ENCODE results near the gene TRAPPC5. TPM values are rescaled to one million over a fixed set of nuclear protein-coding genes. Genes with fewer than 3 reads are reported as not detected.

TRAPPC5 gene
- total RNA-seq, 1 donor from 2014 or later, result 108 TPM

- H3K4me3 Mint-ChIP-seq (ENCODE audit: unreplicated experiment), result no peak overlapping the region
- no peaks in the 10 kb centered on the region for H3K9me3 Mint-ChIP-seq (ENCODE audit: unreplicated experiment)
- H3K4me1 Mint-ChIP-seq (ENCODE audit: unreplicated experiment), result peaks cover 6% of the 10 kb centered on the region
- DNase-seq (ENCODE audit: extremely low spot score, unreplicated experiment), result no peak
- H3K36me3 Mint-ChIP-seq (ENCODE audit: unreplicated experiment), result peaks cover 4% of the 10 kb centered on the region
- peaks cover 15% of the 10 kb centered on the region for H3K27me3 Mint-ChIP-seq (ENCODE audit: unreplicated experiment)
- no peak for TF ChIP-seq CTCF (IDR thresholded peaks at IDR 0.05)
- no peak overlapping the region for H3K27ac Mint-ChIP-seq (ENCODE audit: unreplicated experiment)
Measured at GRCh38 chr19:7677669-7678311, 2.8 kb upstream of the TRAPPC5 start.

GRCh38 chr19:7678971-7679751 lies 1.5 kb upstream of the TRAPPC5 start:
- H3K4me1 Mint-ChIP-seq (ENCODE audit: unreplicated experiment), result peaks cover 6% of the 10 kb centered on the region
- H3K9me3 Mint-ChIP-seq (ENCODE audit: unreplicated experiment), result no peaks in the 10 kb centered on the region
- H3K36me3 Mint-ChIP-seq (ENCODE audit: unreplicated experiment), result peaks cover 8% of the 10 kb centered on the region
- H3K4me3 Mint-ChIP-seq (ENCODE audit: unreplicated experiment), result no peak overlapping the region
- TF ChIP-seq CTCF (IDR thresholded peaks at IDR 0.05), result no peak
- H3K27me3 Mint-ChIP-seq (ENCODE audit: unreplicated experiment), result peaks cover 15% of the 10 kb centered on the region
- H3K27ac Mint-ChIP-seq (ENCODE audit: unreplicated experiment), result no peak overlapping the region
- DNase-seq (ENCODE audit: extremely low spot score, unreplicated experiment), result no peak

GRCh38 chr19:7679771-7680605 lies 645 bp upstream of the TRAPPC5 start:
- H3K27me3 Mint-ChIP-seq (ENCODE audit: unreplicated experiment), result peaks cover 15% of the 10 kb centered on the region

GRCh38 chr19:7681340-7682174 lies 924 bp downstream of the TRAPPC5 start:
- Mint-ChIP-seq H3K4me1 (ENCODE audit: unreplicated experiment) (peaks cover 6% of the 10 kb centered on the region), H3K36me3 (ENCODE audit: unreplicated experiment) (peaks cover 11% of the 10 kb centered on the region), H3K4me3 (ENCODE audit: unreplicated experiment) (peak overlapping the region; percentile 86), H3K27ac (ENCODE audit: unreplicated experiment) (peak overlapping the region; percentile 71), H3K9me3 (ENCODE audit: unreplicated experiment) (no peaks in the 10 kb centered on the region), H3K27me3 (ENCODE audit: unreplicated experiment) (peaks cover 12% of the 10 kb centered on the region)
- DNase-seq (ENCODE audit: extremely low spot score, unreplicated experiment), result no peak
- peak; percentile 51 for TF ChIP-seq CTCF (IDR thresholded peaks at IDR 0.05)

More at GRCh38 chr19:7679771-7680605, 645 bp upstream of the TRAPPC5 start:
- peaks cover 6% of the 10 kb centered on the region for H3K4me1 Mint-ChIP-seq (ENCODE audit: unreplicated experiment)
- no peak for TF ChIP-seq CTCF (IDR thresholded peaks at IDR 0.05)
- H3K4me3 Mint-ChIP-seq (ENCODE audit: unreplicated experiment), result peak overlapping the region; percentile 86
- no peak overlapping the region for H3K27ac Mint-ChIP-seq (ENCODE audit: unreplicated experiment)
- peaks cover 8% of the 10 kb centered on the region for H3K36me3 Mint-ChIP-seq (ENCODE audit: unreplicated experiment)
- no peak for DNase-seq (ENCODE audit: extremely low spot score, unreplicated experiment)
- no peaks in the 10 kb centered on the region for H3K9me3 Mint-ChIP-seq (ENCODE audit: unreplicated experiment)

All from osteocyte (in vitro differentiated cells).